GM19025 (cell line): ENCODE measurements around the gene PCCA.

Experiments
- ATAC-seq: cut with Tn5 transposase; IDR thresholded peaks from one replicate; pipeline ENCODE4 v1.9.1; 2021; ENCODE audit warnings: mild to moderate bottlenecking, low read depth, moderate library complexity; ENCODE audit not compliant: unreplicated experiment

The PCCA gene

DNA sequence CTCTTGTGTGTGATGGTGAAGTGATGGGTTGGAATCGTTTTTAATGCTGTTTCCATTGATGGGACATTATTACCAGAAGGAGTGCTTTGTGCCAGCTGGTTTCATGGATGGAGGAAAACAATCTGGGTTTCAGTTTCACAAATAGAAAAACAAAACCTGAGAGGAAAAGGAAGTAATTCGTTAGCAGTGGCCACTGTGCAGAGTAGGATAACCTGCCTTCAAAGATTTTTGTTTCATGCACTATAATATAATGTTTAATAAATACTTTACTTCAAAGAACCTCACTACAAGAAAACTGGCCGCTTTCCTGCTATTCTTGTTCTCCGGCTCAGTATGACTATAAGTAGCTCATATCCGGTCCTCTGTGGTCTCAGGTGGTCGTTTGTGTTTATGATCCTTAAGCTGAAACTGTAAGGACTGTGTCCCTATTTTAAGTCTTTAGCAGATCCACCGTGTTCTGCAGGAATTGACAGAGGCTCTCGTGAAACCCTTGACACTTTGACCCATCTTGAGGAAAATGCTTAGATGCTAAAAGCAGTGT lies 395.0 kb downstream of the PCCA start:
- ATAC-seq, result no peak

- ATAC-seq, result no peak
Measured at GRCh38 chr13:100484702-100485101, 395.8 kb downstream of the PCCA start.

GRCh38 chr13:100485265-100485664 lies 396.4 kb downstream of the PCCA start:
- no peak for ATAC-seq

DNA sequence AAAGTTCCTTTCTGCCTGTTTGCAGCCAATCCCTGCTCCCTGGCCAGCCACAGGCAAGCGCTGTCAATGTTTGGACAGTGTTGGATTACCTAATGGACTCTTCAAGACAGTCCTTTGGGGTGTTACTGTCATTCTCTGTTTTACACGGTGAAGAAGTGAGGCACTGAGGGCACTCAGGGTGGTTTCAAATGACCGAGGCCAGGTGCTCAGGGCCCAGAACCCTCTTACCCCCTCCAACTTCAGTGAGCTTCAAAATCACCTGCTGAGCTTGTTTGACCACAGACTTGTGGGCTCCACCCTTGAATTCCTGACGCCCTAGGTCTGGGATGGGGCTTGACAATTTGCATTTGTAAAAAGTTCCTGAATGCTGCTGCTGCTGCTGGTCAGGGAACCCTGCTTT lies 401.8 kb downstream of the PCCA start:
- ATAC-seq, result no peak

DNA sequence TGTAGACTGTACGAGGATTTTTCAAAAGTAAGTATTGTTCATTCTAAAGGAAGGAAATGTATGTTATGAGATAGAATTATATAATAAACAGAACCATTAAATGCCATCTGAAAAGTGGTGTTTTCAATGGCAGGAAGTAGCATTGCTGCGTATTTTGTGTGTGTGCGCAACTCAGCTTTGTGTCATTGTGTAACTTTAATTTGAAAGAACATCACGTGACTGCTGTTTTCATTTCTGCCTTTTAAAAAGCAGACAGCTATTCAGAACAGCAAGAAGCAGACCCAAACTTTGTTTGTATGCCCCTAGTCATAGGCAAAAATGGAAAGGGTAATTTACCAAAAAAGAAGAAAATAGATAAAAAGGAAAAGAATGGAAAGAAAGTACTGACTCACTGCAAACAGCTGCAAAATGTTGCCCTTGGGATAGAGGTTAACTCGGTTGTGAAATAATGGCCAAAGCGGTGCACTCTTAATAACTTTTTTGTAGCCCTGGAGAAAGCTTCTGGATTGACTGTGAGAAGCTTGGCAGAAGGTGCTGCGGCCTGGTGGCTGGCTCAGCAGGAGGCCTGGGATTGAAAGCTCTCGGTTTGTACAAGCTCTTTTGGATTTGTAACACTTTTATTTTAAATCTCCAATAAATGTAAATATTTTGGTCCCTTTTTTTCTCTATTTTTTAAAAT lies 402.4 kb downstream of the PCCA start:
- no peak for ATAC-seq

DNA sequence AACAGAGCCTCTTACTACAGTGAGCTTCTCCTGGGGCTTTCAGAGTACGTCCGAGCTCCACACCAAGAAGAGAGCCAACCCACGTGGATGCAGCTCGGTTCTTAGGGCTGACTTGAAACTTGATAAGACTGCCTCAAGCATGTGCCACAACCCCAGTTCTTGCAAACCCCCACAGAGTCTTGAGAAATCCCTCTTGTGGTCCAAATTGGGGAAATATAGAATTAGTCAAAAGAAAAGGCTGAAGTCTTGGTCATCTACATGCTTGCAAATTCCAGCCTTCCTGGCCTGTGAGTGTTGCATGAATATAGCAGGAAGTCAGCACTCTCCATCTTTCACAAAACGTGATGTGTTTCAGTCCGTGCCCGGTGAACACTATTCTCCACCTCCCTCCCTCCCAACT lies 404.5 kb downstream of the PCCA start:
- no peak for ATAC-seq

GRCh38 chr13:100495455-100495854 lies 406.6 kb downstream of the PCCA start:
- no peak for ATAC-seq

DNA sequence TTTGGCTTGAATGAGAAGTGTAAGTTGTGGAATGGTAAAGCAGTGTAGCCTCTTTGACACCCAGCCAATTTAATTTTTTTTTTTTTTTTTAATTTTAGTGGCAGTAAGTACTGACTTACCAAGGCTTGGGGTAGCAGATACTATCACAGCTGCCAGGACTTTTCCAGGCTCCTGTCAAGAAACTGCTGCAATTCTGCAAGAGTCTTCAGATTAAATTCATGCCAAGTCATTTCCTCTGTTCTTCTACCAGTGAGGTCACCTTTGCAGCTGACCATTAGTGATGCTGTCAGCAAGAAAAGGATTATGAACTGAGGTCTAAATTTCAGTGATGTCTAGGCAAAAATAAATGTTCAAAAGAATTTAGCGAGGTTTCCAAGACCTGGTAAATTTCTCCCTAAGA lies 408.5 kb downstream of the PCCA start:
- ATAC-seq, result no peak

DNA sequence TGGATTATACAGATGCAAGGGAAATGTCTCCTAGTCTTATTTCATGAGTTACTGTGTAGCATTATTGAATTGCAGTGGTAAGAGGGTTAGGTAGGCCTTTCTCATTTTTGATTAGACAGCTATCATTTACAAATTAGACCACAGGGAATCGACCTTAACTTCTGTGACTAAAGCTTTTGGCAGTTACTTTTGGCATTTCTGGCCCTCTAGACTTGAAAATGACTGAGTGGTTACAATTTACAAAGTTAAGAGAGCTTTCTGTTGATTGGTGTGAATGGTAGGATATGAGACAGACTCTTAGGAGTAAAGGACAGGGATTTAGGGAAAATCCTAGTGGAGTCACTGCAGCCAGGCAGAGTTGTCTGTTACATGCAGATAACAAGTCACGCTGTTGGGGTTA lies 413.6 kb downstream of the PCCA start:
- no peak for ATAC-seq

- ATAC-seq, result no peak
Measured at GRCh38 chr13:100503622-100504021, 414.7 kb downstream of the PCCA start.

DNA sequence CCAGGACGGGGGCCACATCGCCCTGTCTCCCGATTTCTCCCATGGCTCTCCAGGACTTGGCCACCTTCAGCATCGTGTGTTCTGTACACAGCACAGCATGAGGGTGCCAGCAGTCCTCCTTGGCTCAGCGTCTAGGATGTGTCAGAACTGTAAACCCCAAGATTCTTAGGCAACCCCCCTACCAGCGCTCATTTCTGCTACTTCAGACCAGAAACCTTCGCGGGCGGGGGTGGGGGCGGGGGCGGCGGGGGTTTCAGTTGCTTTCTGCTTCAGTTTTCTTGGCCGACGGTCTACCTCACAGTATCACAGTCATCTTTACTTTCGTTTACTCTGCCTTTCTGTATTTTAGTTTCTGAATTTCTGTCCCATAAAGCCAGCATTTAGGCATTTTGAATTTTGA lies 417.3 kb downstream of the PCCA start:
- ATAC-seq, result no peak

DNA sequence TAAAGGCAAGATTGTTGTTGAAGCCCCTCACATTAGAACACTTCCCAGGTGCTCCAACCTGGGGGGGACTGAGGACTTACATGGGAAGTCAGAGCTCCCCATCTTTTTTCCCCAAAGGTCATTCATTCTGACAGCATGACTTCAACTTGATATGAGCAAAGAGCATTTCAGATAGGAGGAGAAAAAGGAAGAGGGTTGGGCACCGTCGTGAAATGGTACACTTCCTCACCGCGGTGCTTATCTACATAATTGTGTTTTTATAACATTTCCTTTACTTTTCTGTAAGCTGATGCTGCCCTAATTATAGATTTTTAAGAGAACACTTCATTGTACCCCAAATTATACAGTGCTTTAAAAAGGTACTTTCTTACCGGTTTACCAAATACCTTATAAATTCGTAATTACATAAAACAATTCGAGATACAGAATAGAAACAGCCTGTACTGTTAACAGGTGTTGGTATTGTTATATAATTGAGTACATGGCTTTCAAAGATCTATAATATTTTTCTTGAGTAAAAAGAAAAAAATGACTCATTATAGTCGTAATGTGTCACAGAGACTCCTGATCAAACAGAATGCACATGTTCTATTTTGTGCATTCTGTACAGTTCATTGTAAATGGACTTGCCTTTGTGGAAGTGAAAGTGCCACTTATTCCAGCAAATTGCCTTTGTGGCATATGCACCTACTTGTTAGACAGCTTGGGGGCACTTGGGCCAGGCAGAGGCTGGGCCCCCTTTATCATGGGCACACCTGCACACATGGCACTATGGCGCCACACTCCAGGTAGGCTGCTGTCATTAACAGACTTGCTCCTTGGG lies 417.9 kb downstream of the PCCA start:
- no peak for ATAC-seq

DNA sequence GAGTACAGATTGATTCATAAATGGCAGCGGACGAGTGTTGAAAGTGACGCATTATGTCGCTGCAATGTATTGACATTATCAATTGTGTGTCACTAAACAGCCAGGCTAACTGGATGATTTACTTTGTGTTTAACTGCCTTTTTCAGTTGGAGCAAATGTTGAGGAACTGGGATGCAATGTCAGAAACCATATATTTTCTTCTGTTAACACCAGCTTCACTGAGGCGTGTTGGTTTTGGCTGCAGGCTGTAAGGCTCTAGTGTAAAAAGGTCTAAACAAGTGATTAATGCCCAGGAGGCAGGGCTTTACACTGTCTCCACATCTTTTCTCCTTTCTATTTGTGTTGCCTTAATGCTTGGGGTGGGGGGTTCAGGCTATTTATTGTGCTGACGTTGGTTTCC lies 419.6 kb downstream of the PCCA start:
- no peak for ATAC-seq

DNA sequence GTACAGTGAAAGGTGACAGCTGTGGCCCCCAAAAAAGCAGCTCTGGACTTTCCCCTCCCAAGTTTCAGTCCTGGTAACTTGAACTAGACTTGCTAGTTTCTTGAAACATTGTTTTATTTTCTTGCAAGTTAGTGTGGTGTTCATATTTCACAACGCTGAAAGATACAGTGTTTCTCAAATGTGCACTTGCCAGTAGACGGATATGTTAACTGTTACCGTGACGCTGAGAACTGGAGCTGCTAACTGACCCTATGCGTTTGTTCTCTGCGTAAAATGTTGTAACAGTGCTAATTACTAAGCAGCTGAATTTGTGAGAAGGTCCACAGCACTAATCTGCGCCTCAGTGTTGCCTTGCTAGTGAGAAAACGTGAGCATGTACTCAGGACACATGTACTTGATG lies 420.1 kb downstream of the PCCA start:
- no peak for ATAC-seq

DNA sequence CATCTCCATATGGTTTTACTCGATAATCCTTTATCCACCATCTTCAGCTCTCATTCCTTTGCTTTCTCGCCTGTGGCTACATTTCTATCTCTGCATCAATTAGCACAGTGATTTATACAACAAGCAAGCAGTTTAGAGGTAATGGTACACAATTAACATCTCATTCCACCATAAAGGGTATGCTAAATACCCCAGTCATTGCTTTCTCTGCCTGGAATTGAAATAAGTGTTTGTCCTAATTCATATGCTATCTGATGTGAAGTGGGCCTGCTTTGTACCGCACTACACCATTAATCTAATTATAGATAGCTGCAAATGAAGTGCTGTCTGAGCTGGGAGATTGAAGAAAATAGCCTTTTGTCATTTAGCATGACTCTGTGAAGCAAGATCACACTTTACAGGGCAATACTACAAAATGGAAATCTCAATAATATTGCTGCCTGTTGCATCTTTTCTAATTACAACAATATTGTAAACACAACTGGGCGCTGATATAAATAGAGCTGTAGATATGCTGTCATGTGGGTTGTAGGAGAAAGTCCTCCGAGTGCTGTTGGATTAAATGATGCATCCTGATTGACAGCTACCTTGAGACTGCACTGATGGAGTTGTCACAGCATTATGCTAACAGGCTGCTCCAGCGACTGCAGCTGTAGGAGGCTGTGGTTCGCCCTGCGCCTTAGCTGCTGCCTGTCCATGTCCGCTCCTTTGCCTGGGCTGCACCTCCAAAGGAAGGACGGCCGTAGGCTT lies 421.5 kb downstream of the PCCA start:
- ATAC-seq, result no peak

- no peak for ATAC-seq
Measured at GRCh38 chr13:100511466-100511865, 422.6 kb downstream of the PCCA start.

DNA sequence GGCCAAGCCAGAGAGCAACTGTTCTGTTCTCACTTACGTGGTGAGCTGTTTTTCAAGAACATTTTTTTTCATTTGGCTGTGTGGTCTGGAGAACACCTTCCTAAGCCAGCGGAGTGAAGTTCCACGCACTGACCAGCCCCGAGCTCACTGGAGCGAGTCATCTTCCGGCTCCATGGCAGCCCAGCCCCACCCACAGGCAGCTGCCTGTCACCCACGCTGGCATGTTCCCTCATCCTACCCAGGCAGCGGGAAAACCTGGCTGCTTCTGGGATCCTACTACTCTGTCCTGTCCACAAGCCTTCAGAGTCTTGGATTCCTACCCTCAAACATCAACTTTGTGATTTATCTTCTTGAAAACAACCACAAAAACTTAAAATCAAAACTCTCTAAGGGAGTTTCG lies 423.5 kb downstream of the PCCA start:
- ATAC-seq, result no peak

DNA sequence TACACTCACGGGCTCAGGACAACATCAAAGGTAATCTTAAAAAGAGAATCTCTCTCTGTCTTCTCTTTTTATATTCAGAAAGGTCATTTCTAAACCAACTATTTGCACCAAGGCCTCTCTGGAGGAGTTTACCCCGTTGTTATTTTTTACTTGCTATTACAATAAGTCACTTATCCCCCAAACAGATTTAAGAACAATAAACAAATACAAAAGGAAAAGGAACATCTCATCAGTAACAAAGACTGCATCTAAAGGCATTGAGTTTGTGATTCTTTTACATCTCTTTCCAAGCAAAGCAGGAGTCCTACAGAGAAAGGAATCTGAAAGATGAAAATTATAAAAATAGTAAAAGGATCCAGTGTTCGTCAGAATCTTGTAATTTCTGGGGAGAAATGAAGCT lies 424.3 kb downstream of the PCCA start:
- ATAC-seq, result no peak

DNA sequence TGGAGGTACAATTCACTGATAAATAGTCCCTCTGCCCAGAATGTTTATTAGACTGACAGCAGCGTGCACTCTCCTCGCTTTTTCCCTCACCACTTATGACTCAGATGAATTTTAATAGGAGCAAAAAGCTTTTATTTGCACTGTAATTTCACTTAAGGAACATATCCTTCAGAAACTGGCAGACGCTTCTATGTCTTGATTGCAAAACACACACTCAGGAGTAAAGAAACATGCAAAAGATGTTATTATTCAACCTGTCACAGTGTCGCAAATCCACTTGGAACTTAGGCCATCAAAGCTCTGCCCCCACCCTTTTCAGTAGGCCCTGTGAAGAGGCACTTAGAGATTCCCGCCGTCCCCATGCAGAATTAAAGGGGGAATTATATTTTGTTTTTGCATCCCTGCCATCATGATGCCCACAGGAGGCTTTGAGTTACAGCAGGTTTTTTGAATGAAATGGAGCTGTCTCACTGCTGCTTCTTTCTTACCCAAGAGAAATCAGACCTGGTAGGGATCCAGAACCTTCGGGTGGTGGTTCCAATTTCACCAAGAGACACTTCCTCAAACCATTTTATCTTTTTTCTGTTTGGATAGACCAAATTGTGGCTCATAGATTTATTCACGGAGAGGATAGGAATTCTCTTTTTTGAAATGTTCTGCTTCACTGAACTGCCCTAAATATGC lies 425.2 kb downstream of the PCCA start:
- no peak for ATAC-seq

- peak; percentile 84 for ATAC-seq
Measured at GRCh38 chr13:100514788-100515409, 426.0 kb downstream of the PCCA start.
